ENCODE results near the gene SERPIND1.
A peak's percentile ranks its signal among the peaks of the same experiment; 100 is the strongest.
"Not testable (repeated sequence)": the region's sequence is repeated elsewhere in the genome, so short reads cannot be mapped to it uniquely, and the experiment has no call there.

SERPIND1 gene

GRCh38 chr22:20747223-20747622, 26.7 kb upstream of the SERPIND1 start:
- DNase-seq, result no peak

- no peak for DNase-seq
These were observed 25.8 kb upstream of the SERPIND1 start for GRCh38 chr22:20748082-20748481.

GRCh38 chr22:20748731-20749428, 25.0 kb upstream of the SERPIND1 start:
- peak; percentile 71 for DNase-seq

- no peak for DNase-seq
These were observed 24.5 kb upstream of the SERPIND1 start for GRCh38 chr22:20749453-20749852.

- DNase-seq, result peak; percentile 92
These were observed 23.3 kb upstream of the SERPIND1 start for GRCh38 chr22:20750461-20751184.

- no peak for DNase-seq
These were observed 22.6 kb upstream of the SERPIND1 start for GRCh38 chr22:20751185-20751851.

GRCh38 chr22:20752104-20752741, 21.7 kb upstream of the SERPIND1 start:
- no peak for DNase-seq

GRCh38 chr22:20752873-20753272, 21.0 kb upstream of the SERPIND1 start:
- no peak for DNase-seq

- no peak for DNase-seq
These were observed 17.1 kb upstream of the SERPIND1 start for GRCh38 chr22:20756846-20757245.

- no peak for DNase-seq
These were observed 15.2 kb upstream of the SERPIND1 start for GRCh38 chr22:20758688-20759087.

GRCh38 chr22:20760084-20760483, 13.8 kb upstream of the SERPIND1 start:
- DNase-seq, result no peak

- no peak for DNase-seq
These were observed 12.4 kb upstream of the SERPIND1 start for GRCh38 chr22:20761536-20761935.

GRCh38 chr22:20762233-20762796, 11.6 kb upstream of the SERPIND1 start:
- DNase-seq, result no peak

GRCh38 chr22:20763630-20764470, 10.1 kb upstream of the SERPIND1 start:
- DNase-seq, result no peak

GRCh38 chr22:20764471-20764720, 9.5 kb upstream of the SERPIND1 start:
- no peak for DNase-seq

- no peak for DNase-seq
These were observed 9.2 kb upstream of the SERPIND1 start for GRCh38 chr22:20764729-20765128.

- DNase-seq, result no peak
These were observed 8.0 kb upstream of the SERPIND1 start for GRCh38 chr22:20765938-20766337.

- no peak for DNase-seq
These were observed 7.4 kb upstream of the SERPIND1 start for GRCh38 chr22:20766530-20766929.

- not testable (repeated sequence) for DNase-seq
These were observed 4.5 kb upstream of the SERPIND1 start for GRCh38 chr22:20769496-20769826.

GRCh38 chr22:20771918-20772625, 1.8 kb upstream of the SERPIND1 start:
- DNase-seq, result no peak

GRCh38 chr22:20774882-20775281, 969 bp downstream of the SERPIND1 start:
- no peak for DNase-seq

GRCh38 chr22:20775342-20775895, 1.5 kb downstream of the SERPIND1 start:
- no peak for DNase-seq
